HG02884 (cell line): ENCODE results near the gene ADORA1.

Source experiments
- ATAC-seq: cut with Tn5 transposase; IDR thresholded peaks from one replicate; pipeline ENCODE4 v1.9.1; 2021; ENCODE audit warnings: mild to moderate bottlenecking, moderate library complexity; ENCODE audit not compliant: unreplicated experiment

Gene ADORA1

GRCh38 chr1:203210350-203210749 is 82.8 kb downstream of the ADORA1 start:
- ATAC-seq = no peak

DNA sequence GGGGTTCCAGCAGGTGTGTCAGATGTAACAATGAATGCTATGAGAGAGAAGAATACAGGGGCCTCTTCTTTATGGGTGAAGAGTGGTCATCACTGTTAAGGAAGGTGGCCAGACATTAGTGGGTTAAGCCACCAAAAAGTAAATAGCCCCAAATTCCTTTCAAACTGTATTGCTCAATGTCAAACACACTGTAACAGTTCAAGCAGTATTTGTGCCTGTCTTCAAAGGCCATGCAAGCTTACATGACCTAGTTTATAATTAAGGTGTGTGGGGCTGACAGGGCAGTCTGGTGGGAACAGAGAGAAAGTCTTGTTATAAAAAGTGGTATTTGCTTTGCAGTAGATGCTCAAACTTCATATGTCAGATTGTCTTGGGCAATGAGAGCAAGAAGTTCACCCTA is 83.5 kb downstream of the ADORA1 start:
- ATAC-seq = no peak

- no peak for ATAC-seq
Observed at GRCh38 chr1:203211812-203212211, 84.3 kb downstream of the ADORA1 start.

DNA sequence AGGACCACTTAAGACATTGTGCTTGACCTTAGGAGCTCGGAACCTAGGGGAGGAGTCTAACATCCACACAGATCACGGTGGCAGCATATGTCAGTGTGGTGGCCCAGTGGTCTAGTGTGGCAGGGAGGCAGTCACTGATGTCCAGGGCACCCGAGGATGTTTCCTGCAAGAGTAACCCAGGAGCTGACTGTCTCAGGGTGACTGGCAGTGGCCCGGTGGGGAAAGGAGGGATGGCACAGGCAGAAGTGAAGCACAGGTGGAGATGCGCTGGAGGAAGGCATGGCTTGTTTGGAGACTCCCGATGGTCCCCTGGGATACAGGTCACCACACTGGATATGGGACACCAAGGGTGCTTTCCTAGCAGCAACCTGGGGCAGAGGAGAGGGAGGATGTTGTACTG is 85.6 kb downstream of the ADORA1 start:
- no peak for ATAC-seq

DNA sequence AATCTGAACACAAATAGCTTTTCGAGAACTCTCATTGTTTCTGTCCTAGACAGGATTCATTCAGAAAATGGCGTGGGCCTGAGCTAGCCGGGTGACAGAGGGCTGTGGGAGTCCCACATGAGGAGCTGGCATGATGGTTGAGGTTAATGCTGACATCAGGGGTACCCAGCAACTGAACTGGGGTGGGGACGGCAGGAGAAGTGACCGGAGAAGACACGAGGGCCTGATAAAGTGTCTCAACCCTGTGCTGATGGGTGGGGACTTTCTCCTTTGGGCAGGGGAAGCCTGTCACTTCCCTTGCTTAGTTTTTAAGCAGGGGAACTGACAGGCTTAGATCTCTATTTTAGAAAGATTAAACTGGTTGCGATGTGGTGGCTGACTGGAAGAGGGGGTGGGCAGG is 87.3 kb downstream of the ADORA1 start:
- ATAC-seq = no peak

DNA sequence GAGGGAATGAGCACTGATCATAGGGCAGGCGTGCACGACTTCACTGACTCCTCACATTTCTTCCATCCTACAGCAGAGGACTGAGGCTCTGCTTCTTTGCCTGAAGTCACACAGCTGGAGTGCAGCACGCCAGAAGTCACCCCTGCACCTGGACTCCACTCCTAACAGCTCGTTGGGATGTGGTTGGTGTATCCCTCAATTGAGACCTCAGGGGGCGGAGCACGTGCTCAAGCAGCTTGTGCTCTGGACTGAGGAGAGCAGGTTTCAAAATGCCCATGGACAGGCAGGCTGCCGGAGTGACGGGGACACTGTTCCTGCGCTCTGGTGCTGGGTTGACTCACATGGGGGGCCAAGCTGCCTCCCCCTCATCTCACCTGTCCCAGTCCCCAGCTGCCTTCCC is 88.0 kb downstream of the ADORA1 start:
- no peak for ATAC-seq

GRCh38 chr1:203216274-203217138 is 89.0 kb downstream of the ADORA1 start:
- no peak for ATAC-seq
